Left kidney (tissue), 2 donors: ENCODE data around the gene S100A10. TPM values are rescaled to one million over a fixed set of nuclear protein-coding genes. Genes with fewer than 3 reads are reported as not detected.

Experiments used
- DNase-seq: peaks from one replicate; pipeline ENCODE4 v3.0.0-alpha.2; 2013
- polyA plus RNA-seq: library from polyadenylated mRNA; unstranded; fragments of 120-200 nt; gene quantifications from one replicate; pipeline ENCODE4 v1.2.1, GENCODE V29; 2013; ENCODE audit not compliant: insufficient read length

Gene S100A10
- polyA plus RNA-seq, 1 donor = 190 TPM

GRCh38 chr1:151966061-151966460 is 27.6 kb downstream of the S100A10 start:
- DNase-seq = no peak

- no peak for DNase-seq
Measured at GRCh38 chr1:151964510-151964909, 29.1 kb downstream of the S100A10 start.

GRCh38 chr1:151963288-151963687 is 30.4 kb downstream of the S100A10 start:
- no peak for DNase-seq

GRCh38 chr1:151961833-151962232 is 31.8 kb downstream of the S100A10 start:
- DNase-seq = no peak

GRCh38 chr1:151960780-151961513 is 32.7 kb downstream of the S100A10 start:
- no peak for DNase-seq

GRCh38 chr1:151958959-151959358 is 34.7 kb downstream of the S100A10 start:
- no peak for DNase-seq

GRCh38 chr1:151956957-151957497 is 36.6 kb downstream of the S100A10 start:
- no peak for DNase-seq

GRCh38 chr1:151953409-151954094 is 40.1 kb downstream of the S100A10 start:
- DNase-seq = no peak

- DNase-seq = no peak
Measured at GRCh38 chr1:151952811-151953210, 40.8 kb downstream of the S100A10 start.

- no peak for DNase-seq
Measured at GRCh38 chr1:151949371-151950193, 44.1 kb downstream of the S100A10 start.

GRCh38 chr1:151948506-151948905 is 45.2 kb downstream of the S100A10 start:
- no peak for DNase-seq

GRCh38 chr1:151947140-151947539 is 46.5 kb downstream of the S100A10 start:
- no peak for DNase-seq

GRCh38 chr1:151945725-151946722 is 47.6 kb downstream of the S100A10 start:
- DNase-seq = peak; percentile 53

GRCh38 chr1:151944857-151945575 is 48.6 kb downstream of the S100A10 start:
- no peak for DNase-seq

GRCh38 chr1:151944126-151944856 is 49.4 kb downstream of the S100A10 start:
- DNase-seq = no peak

- DNase-seq = no peak
Measured at GRCh38 chr1:151943591-151943990, 50.1 kb downstream of the S100A10 start.

GRCh38 chr1:151942882-151943281 is 50.8 kb downstream of the S100A10 start:
- no peak for DNase-seq

- DNase-seq = no peak
Measured at GRCh38 chr1:151940541-151940940, 53.1 kb downstream of the S100A10 start.

GRCh38 chr1:151939779-151940178 is 53.9 kb downstream of the S100A10 start:
- DNase-seq = no peak

GRCh38 chr1:151939141-151939540 is 54.5 kb downstream of the S100A10 start:
- DNase-seq = no peak
